DMS53 (cell line): ENCODE results near the gene TAS1R3.

ENCODE experiments used
- DNase-seq: peaks from one replicate; lab custom pipeline; 2025; lab: John Stamatoyannopoulos, UW

TAS1R3 gene

DNA sequence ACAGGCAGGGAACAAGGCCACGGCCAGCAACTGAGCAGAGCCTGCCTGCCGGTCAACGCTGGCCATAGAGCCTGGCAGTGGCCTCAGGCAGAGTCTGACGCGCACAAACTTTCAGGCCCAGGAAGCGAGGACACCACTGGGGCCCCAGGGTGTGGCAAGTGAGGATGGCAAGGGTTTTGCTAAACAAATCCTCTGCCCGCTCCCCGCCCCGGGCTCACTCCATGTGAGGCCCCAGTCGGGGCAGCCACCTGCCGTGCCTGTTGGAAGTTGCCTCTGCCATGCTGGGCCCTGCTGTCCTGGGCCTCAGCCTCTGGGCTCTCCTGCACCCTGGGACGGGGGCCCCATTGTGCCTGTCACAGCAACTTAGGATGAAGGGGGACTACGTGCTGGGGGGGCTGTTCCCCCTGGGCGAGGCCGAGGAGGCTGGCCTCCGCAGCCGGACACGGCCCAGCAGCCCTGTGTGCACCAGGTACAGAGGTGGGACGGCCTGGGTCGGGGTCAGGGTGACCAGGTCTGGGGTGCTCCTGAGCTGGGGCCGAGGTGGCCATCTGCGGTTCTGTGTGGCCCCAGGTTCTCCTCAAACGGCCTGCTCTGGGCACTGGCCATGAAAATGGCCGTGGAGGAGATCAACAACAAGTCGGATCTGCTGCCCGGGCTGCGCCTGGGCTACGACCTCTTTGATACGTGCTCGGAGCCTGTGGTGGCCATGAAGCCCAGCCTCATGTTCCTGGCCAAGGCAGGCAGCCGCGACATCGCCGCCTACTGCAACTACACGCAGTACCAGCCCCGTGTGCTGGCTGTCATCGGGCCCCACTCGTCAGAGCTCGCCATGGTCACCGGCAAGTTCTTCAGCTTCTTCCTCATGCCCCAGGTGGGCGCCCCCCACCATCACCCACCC is at the start of gene TAS1R3:
Gene TAS1R3 (plus strand): TSS at position 213 of the 898 bp plus-strand sequence. CDS start 66 bp downstream, at position 279.
- DNase-seq, result peak; percentile 85

DNA sequence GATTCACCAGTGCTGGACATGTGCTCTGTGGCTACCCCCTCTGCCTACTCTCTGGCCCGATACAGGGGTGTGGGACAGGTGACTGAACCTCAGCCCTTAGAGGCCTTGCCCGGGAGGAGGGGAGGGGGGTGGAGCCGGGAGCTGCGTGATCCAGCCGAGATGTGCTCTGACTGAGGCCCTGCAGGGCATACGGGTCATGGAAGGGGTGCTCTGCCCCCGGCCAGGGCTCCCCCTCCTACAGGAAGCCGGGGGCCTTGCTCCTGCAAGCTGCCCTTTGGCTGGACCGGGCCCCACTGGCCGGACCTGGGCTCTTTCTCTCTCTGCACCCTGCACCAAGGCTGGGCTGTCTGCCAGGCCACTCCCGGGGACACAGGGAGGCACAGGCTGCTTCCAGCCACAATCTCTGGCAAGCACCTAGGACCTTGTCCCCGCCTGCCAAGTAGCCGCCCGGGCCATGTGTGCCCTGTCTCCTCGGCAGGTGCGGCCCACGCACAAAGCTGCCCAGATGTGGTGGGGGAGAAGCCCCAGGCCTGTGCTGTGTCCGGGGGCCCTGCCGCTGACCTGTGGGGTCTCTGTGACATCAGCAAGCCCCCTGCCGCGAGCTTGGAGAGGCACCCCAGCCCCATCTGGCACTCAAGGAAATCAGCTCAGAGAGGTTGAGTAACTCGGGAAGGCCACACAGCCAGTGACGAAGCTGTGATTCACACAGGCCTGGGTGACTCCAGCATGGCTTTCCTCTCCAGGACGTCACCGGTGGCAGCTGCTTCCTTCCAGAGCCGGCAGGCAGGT is 49.4 kb upstream of the TAS1R3 start:
- peak; percentile 95 for DNase-seq

DNA sequence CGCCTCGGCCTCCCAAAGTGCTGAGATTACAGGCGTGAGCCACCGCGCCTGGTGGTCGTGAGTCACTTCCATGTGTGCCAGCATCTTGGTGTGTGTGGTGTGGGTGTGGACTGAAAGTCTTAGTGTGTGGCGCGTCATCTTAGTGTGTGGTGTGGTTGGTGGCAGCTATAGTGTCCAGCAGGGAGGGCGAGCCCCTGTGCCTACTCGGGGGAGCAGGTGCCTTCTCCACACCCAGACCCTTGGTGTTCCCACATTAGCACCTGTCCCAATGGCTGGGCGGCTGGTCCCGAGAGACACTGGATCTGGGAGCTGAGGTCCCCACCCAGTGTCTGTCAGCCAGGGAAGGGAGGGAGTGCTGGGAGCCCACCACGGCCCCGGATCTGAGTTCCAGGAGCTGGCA is 48.1 kb upstream of the TAS1R3 start:
- peak; percentile 26 for DNase-seq

DNA sequence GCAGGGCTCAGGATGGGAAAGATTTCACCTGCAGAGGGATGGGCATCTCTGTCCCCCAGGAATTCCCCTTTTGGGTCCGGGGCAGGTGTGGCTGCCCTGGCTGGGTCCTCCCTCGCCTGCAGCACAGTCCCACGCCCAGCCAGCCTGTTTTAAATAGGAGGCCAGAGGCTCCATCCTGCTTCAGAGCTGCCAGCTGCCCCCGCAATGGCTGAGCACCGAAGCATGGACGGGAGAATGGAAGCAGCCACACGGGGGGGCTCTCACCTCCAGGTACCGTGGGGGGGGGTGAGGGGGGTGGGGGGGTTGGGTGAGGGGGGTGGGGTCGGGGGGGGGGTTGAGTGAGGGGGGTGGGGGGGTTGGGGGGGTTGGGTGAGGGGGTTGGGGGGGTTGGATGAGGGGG is 47.3 kb upstream of the TAS1R3 start:
- DNase-seq, result peak; percentile 71

DNA sequence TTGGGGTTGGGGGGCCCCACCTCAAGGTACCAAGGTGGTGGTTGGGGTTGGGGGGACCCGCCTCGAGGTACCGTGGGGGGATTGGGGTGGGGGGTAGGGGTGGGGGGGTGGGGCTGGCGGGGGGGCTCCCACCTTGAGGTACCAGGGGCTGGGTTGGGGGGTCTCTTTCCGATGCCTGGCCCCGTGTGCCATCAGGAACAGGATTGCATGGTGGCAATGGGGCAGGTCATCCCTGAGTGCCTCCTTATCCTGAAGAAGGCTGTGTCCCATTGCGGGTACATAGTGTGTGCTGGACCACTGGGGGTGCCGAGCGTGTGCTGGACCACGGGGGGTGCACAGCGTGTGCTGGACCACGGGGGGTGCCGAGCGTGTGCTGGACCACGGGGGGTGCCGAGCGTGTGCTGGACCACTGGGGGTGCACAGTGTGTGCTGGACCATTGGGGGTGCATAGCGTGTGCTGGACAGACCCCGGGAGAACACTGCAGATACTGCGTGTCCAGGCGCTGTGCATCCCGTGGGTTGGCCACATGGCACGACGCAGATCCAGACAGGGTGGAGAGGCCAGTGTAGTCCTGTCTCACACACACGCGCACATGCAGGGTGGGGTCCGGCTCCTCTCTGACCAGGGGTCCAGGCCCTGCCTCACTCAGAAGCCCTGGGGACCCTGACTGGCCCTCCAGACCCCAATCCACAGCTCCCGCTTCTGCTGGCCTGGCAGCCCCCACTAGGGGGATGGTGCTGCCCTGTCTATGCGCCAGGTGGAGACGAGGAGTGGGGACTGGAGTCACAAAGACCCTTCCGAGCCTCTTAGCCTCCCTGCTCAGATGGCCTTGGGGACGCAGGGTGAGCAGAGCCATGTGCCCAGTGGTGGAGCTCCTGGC is 46.6 kb upstream of the TAS1R3 start:
- DNase-seq, result peak; percentile 24

DNA sequence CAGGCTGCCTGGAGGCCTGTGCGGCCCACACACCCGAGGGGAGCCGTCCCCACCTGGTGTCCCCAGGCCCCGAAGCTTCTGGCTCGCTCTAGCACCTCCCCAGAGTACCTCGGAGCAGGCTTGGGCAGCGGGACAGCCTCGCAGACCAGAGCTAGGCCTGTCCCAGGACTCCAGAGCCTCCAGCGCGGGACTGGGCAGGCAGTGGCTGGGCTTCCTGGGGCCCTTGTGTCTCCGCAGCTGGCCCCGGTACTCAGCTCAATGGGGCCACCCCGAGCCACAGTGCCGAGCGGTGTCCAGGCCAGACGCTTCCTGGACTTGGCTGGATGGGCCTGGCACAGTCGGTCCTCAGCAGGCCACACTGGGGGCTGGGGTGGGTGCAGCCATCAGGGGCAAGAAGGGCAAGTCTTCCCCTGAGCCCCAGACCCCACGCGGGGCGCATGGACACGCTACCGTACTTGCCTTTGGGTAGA is 45.9 kb upstream of the TAS1R3 start:
- DNase-seq, result no peak

DNA sequence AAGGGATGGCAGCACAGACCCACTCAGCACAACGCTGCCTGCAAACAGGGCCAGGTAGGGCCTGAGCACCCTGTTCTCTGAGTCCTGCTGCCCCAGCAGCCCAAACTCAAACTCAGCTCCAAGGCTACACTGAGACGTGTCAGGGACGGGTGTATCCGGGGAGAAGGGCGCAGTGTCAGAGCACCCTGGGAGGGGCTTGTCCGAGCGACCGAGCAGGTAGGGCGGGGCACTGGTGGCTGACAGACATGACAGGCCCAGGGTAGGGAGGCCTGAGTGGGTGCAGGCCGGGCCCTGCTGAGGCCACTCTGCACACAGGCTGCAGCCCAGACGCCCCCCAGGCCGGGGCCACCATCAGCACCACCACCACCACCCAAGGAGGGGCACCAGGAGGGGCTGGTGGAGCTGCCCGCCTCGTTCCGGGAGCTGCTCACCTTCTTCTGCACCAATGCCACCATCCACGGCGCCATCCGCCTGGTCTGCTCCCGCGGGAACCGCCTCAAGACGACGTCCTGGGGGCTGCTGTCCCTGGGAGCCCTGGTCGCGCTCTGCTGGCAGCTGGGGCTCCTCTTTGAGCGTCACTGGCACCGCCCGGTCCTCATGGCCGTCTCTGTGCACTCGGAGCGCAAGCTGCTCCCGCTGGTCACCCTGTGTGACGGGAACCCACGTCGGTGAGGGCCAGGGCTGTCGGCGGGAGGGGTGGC is 45.3 kb upstream of the TAS1R3 start:
- DNase-seq, result peak; percentile 48

DNA sequence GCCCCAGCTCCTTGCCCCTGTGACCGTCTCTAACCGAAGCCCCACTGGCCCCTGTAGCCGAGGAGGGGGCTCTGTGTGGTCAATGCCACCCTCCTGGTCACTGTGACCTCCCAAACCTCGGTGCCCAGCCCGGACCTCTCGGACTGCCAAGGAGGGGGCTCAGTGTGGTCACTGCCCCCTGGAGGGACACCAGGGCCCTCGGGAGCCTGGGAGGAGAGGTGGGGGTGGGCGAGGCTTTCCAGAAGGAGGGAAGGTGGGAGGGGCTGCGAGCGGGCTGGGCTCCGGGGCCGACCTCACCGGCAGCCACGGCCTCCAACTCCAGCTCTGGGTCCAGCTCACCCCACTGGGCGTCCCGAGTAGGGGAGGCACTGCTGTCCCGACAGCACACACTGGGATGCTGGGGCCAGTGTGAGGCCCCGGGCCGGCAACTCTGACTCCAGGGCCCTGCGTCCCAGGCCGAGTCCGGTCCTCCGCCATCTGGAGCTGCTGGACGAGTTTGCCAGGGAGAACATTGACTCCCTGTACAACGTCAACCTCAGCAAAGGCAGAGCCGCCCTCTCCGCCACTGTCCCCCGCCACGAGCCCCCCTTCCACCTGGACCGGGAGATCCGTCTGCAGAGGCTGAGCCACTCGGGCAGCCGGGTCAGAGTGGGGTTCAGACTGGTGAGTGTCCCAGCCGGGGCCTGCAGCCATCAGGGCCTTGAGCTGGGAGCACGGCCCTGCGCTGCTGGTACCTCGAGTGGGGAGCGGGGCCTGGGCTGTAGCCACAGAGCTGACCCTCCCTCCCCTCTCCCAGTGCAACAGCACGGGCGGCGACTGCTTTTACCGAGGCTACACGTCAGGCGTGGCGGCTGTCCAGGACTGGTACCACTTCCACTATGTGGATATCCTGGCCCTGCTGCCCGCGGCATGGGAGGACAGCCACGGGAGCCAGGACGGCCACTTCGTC is 44.5 kb upstream of the TAS1R3 start:
- peak; percentile 53 for DNase-seq

DNA sequence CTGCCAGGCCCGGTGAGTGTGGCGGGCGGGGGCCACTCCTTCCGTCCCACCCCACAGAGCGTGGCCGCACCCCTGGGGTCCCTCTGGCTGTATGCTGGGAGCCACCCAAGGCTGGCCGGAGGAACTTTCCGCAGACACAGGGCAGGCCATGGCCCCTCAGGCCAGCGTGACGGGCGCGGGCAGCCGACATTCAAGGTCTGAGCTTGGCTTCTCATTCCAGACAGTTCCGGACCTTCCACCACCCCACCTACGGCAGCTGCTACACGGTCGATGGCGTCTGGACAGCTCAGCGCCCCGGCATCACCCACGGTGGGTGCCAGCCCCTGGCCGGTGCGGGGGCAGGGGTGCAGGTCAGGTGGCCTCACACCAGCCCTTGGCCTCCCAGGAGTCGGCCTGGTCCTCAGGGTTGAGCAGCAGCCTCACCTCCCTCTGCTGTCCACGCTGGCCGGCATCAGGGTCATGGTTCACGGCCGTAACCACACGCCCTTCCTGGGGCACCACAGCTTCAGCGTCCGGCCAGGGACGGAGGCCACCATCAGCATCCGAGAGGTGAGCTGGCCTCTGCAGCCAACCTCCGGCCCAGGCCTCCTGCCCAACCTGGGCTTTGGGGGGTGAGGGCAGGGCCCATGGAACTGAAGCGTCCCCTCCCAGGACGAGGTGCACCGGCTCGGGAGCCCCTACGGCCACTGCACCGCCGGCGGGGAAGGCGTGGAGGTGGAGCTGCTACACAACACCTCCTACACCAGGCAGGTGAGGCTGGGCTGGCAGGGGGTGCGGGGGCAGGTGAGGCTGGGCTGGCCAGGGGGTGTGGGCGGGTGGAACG is 43.6 kb upstream of the TAS1R3 start:
- DNase-seq, result peak; percentile 68

DNA sequence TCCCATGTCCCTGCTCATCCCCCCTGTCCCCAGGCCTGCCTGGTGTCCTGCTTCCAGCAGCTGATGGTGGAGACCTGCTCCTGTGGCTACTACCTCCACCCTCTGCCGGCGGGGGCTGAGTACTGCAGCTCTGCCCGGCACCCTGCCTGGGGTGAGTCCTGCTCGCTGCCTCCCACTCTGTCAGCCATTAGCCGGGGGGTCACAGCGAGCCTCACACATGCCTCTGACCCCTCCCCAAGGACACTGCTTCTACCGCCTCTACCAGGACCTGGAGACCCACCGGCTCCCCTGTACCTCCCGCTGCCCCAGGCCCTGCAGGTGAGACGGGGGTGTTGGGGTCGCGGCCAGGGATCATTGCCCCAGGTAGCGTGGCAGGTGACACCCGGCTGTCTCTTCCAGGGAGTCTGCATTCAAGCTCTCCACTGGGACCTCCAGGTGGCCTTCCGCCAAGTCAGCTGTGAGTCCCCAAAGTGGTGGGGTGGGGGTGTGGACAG is 40.8 kb upstream of the TAS1R3 start:
- peak; percentile 88 for DNase-seq

DNA sequence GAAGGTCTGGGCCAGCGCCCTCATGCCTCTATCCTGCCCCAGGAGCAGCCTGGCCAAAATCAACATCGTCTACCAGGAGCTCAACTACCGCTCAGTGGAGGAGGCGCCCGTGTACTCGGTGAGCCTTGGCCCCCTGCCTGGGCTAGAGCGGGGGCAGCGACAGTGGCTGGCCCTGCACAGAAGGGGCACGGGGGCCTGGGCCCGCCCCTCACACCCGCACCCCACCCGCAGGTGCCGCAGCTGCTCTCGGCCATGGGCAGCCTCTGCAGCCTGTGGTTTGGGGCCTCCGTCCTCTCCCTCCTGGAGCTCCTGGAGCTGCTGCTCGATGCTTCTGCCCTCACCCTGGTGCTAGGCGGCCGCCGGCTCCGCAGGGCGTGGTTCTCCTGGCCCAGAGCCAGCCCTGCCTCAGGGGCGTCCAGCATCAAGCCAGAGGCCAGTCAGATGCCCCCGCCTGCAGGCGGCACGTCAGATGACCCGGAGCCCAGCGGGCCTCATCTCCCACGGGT is 40.0 kb upstream of the TAS1R3 start:
- peak; percentile 68 for DNase-seq

DNA sequence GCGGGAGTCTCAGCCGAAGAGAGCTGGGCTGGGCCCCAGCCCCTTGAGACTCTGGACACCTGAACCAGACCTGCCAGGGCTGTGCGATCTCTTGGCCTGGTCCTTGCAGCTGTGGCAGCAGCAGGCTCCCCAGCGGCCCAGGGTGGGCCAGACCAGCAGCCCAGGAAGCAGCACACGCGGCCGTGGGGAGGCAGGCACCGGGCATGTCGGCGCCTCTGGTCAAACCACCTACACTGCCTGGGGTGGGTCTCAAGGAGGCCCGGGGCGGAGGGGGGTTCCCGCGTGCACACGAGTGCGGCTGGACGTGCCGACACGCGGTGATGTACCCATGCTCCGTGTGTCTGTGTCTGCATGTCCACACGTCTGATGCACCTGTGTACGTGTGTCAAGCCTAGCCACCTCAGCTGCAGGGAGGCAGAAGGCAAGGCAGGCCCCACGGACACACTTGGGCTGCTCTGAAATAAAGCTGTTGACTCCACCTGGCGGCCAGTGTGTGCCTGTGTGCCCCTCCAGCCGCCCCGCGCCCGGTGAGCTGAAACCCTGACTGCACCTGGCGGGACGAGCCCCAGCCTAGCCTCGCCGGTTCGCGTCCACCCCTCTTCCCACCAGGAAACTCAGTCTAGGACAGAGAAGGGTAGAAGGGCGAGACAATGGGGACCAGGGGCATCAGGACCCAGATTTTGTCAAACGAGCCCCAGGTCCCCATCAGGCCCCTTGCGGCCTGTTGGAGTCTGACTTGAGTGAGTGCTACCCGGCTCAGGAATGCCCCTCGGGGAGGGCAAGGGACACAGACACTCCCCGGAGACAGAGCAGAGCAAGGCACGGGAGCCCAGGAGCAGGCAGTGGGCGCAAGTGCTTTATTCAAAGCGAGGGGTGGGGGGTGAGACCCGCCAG is 39.3 kb upstream of the TAS1R3 start:
- DNase-seq, result peak; percentile 97

DNA sequence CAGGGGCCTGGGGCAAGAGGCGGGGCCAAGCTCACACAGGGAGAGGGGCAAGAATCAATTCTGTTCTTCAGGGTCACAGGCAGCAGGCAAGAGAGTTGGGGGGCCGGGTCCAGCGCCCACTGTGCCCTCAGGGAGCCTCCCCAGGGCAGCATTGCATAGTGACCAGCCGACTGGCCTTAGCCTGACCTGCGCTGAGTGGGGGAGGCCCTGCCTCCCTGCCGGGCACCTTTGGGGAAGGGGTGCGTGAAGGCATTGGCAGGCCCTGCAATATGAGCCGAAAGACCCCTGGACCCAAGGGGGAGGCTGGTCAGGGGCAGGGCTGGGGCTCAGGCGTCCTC is 38.7 kb upstream of the TAS1R3 start:
- no peak for DNase-seq

DNA sequence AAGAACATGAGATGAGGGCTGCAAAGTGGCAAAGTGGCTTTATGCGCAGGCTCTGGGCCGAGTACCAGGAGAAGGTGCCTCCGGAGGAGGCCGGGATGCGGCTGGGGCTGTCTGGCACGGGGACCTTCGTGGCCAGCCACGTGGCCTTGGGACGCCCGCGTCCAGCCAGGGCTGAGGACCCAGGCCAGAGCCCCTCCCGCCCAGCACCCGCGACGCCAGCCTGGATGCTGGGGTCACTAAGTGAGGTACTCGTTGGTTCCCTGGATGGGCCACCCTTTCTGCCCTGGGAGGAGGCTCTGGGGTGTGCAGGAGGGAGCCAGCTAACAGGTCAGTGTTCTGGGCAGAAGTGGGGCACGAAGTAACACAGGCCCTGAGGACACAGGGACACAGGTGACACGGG is 38.2 kb upstream of the TAS1R3 start:
- DNase-seq, result no peak

DNA sequence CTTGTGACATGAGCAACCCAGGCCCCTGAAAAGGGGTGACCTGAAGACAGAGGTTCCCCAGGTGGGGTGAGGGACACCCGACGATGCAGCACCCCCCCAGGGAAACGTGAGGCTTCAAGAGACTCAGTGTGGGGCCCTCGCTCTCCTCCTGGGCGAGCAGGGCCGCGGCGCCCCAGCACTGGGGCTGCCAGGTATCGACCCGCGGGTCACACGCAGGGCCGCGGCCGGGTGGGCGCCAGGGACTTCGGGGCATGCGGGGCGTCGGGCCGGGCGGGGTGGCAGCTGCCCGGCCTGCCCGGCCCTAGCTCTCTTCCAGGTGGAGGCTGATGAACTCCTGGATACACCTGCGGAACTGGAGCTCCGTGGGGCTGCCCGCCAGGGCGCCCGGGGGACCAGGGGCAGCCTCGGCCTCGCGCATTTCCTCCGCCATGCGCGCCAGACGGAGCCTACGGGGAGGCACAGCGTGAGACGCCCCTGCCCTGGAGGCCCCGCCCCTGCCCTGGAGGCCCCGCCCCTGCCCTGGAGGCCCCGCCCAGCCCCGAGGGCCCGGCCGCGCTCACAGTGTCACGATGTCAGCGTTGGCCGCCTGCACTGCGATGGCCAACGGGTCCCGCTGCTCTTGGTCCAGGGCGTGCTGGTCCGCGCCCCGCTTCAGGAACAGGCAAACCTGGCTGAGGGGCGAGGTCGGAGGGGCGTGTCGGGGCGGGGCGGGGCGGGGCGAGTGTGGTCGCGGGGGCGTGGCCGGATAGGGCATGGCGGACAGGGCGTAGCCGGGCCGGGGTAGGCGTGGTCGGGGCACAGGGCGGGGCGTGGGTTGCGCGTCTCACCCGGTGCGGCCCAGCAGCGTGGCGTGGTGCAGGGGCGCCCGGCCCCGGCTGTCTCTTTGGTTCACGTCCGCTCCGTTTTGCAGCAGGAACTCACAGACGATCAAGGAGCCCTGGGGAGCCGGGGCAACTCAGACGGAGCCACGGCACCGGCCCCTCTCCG is 37.5 kb upstream of the TAS1R3 start:
- DNase-seq, result peak; percentile 57

DNA sequence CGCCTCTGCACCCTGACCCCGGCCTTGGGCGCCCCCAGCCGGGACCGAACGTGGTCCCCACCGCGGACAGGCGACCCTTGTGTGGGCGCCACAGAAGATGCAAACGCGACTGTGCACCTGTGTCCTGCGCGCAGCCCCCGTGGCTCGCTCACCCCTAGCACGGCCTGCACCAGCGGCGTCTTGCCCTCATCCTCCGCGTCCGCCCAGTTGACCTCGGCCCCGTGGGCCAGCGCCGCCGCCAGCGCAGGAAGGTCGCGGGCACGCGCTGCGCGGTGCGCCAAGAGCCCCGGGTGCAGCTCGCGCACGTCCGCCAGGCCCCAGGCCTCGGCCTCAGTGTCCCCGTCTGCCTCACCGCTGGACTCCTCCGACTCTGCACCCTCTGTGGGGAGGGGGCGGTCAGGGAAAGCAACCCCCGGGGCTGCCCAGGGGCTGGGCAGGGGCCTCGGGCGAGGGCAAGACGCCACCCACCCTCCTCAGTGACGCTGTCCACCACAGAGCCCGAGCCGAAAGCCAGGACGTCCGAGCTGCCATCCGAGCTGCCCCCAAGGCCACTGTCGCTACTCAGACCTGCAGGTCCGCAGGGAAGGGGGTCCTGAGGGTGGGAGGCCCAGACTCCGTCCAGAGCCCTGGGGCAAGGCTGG is 36.7 kb upstream of the TAS1R3 start:
- DNase-seq, result no peak
